WTC11 (cell line): ENCODE results near the gene SLPI. TPM values are rescaled to one million over a fixed set of nuclear protein-coding genes. Genes with fewer than 3 reads are reported as not detected.

Source experiments
- ATAC-seq: fragments of 200-7000 bp; cut with Tn5 transposase; 2 replicates; pipeline ENCODE4 v1.10.0; 2021; ENCODE audit warnings: mild to moderate bottlenecking, moderate library complexity
- CTCF ChIA-PET: fragments of 300-600 bp; sonication (Branson Sonifier 250); formaldehyde crosslinking; loops from one replicate; lab custom pipeline; 2021; ENCODE audit warnings: antibody characterized with exemption; lab: Charles Lee
- POLR2A ChIA-PET: fragments of 350-600 bp; sonication (Branson Sonifier 250); formaldehyde crosslinking; loops from one replicate; lab custom pipeline; 2021; ENCODE audit warnings: antibody characterized with exemption; lab: Charles Lee
- DNase-seq: peaks from one replicate; pipeline ENCODE4 v3.0.0; 2021; ENCODE audit warnings: low spot score
- H3K27ac Mint-ChIP-seq: 2 replicates; pipeline ENCODE4 v1.8.0; 2021; ENCODE audit warnings: mixed read lengths
- H3K27me3 Mint-ChIP-seq: 2 replicates; pipeline ENCODE4 v1.8.0; 2021; ENCODE audit warnings: low read depth, mild to moderate bottlenecking, moderate library complexity, mixed read lengths
- H3K36me3 Mint-ChIP-seq: 2 replicates; pipeline ENCODE4 v1.8.0; 2021; ENCODE audit warnings: mixed read lengths
- H3K4me1 Mint-ChIP-seq: 2 replicates; pipeline ENCODE4 v1.8.0; 2022; ENCODE audit warnings: mixed read lengths
- H3K4me3 Mint-ChIP-seq: 2 replicates; pipeline ENCODE4 v1.8.0; 2021; ENCODE audit warnings: mild to moderate bottlenecking, moderate library complexity, mixed read lengths
- H3K9me3 Mint-ChIP-seq: 2 replicates; pipeline ENCODE4 v1.8.0; 2021; ENCODE audit warnings: mixed read lengths
- FOXK1 ChIP-seq: sonication (generic); formaldehyde crosslinking; IDR thresholded peaks from 2 replicates; pipeline ENCODE4 v1.8.0; 2022; ENCODE audit warnings: mild to moderate bottlenecking, moderate library complexity, missing genetic modification reagents
- FOXP1 ChIP-seq: sonication (generic); formaldehyde crosslinking; IDR thresholded peaks from 2 replicates; pipeline ENCODE4 v1.8.0; 2022; ENCODE audit warnings: missing genetic modification reagents, mild to moderate bottlenecking, moderate library complexity, borderline replicate concordance
- MYBL2 ChIP-seq: sonication (generic); formaldehyde crosslinking; IDR thresholded peaks from 2 replicates; pipeline ENCODE4 v1.8.1; 2023; ENCODE audit warnings: mild to moderate bottlenecking, moderate library complexity, missing genetic modification reagents
- NFATC4 ChIP-seq: fragments of 250-450 bp; sonication (Bioruptor Pico); IDR thresholded peaks from 2 replicates; pipeline ENCODE4 v1.9.0; 2021; ENCODE audit warnings: mild to moderate bottlenecking
- RELA ChIP-seq: sonication (generic); formaldehyde crosslinking; IDR thresholded peaks from 2 replicates; pipeline ENCODE4 v1.8.1; 2022; ENCODE audit warnings: missing genetic modification reagents, mild to moderate bottlenecking, borderline replicate concordance
- ZBTB43 ChIP-seq: sonication (generic); formaldehyde crosslinking; IDR thresholded peaks from 2 replicates; pipeline ENCODE4 v1.8.1; 2023; ENCODE audit warnings: mild to moderate bottlenecking, missing genetic modification reagents
- total RNA-seq: library from RNA; stranded (reverse); gene quantifications from 3 replicates; pipeline ENCODE4 v1.2.3, GENCODE V29; 2021
- TF ChIP-seq, protein P1 (sequence below): sonication (generic); formaldehyde crosslinking; IDR thresholded peaks from 2 replicates; pipeline ENCODE4 v1.8.1; 2023; ENCODE audit warnings: mild to moderate bottlenecking, missing genetic modification reagents, borderline replicate concordance
- TF ChIP-seq, protein P2 (sequence below): fragments of 250-450 bp; sonication (Bioruptor Pico); IDR thresholded peaks from 2 replicates; pipeline ENCODE4 v1.9.0; 2021; ENCODE audit warnings: mild to moderate bottlenecking, borderline replicate concordance
- TF ChIP-seq, protein P3 (sequence below): sonication (generic); formaldehyde crosslinking; conservative IDR thresholded peaks from 2 replicates; pipeline ENCODE4 v1.8.1; 2022; ENCODE audit warnings: mild to moderate bottlenecking, missing genetic modification reagents
- TF ChIP-seq, protein P4 (sequence below): fragments of 250-450 bp; sonication (Bioruptor Pico); IDR thresholded peaks from 2 replicates; pipeline ENCODE4 v1.9.0; 2021; ENCODE audit warnings: moderate library complexity, mild to moderate bottlenecking, inconsistent platforms, borderline replicate concordance

Gene SLPI
- total RNA-seq, 1 experiment from 2014 or later, result 0.74 TPM

DNA sequence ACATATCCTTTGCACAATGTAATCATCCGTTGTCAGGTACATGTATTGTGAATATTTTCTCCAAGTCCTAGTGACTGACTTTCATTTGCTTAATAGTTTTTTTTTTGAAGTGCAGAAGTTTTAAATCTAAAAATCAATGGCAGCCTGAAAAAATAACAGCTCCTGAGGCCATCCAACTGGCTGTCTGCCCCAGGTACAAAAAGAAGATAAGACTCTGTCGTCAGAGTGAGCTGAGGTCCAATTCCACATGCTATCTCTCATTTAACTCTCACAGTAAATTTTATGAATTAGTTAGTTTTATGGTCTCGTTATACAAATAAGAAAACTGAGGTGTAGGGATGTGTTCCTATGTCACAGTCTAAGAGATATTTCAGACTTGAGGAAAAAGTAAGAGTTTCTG lies 21.0 kb upstream of the SLPI start (continued):
- TF ChIP-seq, protein P1, sequence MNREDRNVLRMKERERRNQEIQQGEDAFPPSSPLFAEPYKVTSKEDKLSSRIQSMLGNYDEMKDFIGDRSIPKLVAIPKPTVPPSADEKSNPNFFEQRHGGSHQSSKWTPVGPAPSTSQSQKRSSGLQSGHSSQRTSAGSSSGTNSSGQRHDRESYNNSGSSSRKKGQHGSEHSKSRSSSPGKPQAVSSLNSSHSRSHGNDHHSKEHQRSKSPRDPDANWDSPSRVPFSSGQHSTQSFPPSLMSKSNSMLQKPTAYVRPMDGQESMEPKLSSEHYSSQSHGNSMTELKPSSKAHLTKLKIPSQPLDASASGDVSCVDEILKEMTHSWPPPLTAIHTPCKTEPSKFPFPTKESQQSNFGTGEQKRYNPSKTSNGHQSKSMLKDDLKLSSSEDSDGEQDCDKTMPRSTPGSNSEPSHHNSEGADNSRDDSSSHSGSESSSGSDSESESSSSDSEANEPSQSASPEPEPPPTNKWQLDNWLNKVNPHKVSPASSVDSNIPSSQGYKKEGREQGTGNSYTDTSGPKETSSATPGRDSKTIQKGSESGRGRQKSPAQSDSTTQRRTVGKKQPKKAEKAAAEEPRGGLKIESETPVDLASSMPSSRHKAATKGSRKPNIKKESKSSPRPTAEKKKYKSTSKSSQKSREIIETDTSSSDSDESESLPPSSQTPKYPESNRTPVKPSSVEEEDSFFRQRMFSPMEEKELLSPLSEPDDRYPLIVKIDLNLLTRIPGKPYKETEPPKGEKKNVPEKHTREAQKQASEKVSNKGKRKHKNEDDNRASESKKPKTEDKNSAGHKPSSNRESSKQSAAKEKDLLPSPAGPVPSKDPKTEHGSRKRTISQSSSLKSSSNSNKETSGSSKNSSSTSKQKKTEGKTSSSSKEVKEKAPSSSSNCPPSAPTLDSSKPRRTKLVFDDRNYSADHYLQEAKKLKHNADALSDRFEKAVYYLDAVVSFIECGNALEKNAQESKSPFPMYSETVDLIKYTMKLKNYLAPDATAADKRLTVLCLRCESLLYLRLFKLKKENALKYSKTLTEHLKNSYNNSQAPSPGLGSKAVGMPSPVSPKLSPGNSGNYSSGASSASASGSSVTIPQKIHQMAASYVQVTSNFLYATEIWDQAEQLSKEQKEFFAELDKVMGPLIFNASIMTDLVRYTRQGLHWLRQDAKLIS, result no peak
- TF ChIP-seq FOXP1 (CRISPR knock-in tag) (no peak), NFATC4 (no peak), MYBL2 (CRISPR knock-in tag) (no peak)

DNA sequence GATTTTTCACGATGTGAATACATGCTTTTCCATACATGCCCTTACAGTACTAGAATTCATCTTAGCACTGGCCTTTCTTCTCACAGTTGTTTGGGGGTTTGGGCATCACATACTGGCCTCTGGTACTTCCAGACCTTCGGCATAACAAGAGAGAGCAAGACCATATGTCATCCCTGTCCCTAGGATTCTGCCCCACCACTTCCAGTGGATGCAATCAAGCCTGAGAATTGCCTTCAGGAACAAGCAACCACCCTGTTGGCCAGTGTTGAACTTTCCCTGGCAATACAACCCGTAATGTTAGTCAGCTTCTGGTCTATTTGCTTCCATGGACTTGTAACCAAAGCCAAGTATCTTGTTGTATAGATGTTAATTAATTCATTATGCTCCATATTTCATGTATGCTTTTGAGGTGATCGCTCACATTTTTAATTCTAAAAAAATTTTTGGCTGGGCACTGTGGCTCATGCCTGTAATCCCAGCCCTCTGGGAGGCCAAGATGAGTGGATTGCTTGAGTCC lies 15.4 kb upstream of the SLPI start:
- Mint-ChIP-seq H3K4me1 (peaks cover 17% of the 10 kb centered on the region), H3K36me3 (no peaks in the 10 kb centered on the region), H3K27ac (no peak overlapping the region), H3K27me3 (peaks cover 3% of the 10 kb centered on the region; the same call in 1 of the 2 replicates), H3K4me3 (no peak overlapping the region), H3K9me3 (no peaks in the 10 kb centered on the region)
- POLR2A ChIA-PET, result no interaction called here
- TF ChIP-seq, protein P2, sequence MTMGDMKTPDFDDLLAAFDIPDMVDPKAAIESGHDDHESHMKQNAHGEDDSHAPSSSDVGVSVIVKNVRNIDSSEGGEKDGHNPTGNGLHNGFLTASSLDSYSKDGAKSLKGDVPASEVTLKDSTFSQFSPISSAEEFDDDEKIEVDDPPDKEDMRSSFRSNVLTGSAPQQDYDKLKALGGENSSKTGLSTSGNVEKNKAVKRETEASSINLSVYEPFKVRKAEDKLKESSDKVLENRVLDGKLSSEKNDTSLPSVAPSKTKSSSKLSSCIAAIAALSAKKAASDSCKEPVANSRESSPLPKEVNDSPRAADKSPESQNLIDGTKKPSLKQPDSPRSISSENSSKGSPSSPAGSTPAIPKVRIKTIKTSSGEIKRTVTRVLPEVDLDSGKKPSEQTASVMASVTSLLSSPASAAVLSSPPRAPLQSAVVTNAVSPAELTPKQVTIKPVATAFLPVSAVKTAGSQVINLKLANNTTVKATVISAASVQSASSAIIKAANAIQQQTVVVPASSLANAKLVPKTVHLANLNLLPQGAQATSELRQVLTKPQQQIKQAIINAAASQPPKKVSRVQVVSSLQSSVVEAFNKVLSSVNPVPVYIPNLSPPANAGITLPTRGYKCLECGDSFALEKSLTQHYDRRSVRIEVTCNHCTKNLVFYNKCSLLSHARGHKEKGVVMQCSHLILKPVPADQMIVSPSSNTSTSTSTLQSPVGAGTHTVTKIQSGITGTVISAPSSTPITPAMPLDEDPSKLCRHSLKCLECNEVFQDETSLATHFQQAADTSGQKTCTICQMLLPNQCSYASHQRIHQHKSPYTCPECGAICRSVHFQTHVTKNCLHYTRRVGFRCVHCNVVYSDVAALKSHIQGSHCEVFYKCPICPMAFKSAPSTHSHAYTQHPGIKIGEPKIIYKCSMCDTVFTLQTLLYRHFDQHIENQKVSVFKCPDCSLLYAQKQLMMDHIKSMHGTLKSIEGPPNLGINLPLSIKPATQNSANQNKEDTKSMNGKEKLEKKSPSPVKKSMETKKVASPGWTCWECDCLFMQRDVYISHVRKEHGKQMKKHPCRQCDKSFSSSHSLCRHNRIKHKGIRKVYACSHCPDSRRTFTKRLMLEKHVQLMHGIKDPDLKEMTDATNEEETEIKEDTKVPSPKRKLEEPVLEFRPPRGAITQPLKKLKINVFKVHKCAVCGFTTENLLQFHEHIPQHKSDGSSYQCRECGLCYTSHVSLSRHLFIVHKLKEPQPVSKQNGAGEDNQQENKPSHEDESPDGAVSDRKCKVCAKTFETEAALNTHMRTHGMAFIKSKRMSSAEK (CRISPR knock-in tag), result no peak
- DNase-seq (no peak), ATAC-seq (no peak)
- CTCF ChIA-PET, result interaction anchor here (0.9 to 2.5 kb wide), 3 partner anchors 24 to 131 kb away, joined by 4 to 11 read pairs (median 4); no protein-coding TSS in a partner anchor

DNA sequence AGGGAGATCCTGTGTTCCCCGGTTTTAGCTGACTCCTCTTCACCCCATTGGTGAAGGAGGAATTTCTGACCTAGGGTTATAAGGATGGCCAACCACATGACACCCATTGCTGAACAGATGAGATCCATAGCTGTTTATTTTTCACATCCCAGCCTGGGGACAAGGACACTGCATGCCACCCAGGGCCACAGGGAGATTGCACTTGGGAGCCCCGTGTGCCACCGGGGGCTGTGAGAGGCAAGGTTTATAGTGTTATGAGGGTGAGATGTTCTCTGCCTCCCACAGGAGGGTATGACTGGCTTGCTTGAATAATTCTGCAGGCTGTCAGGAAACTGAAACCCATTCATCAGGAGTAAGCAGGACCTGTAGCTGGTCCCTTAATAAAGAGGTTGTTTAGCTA lies 14.7 kb upstream of the SLPI start:
- peaks cover 17% of the 10 kb centered on the region for H3K4me1 Mint-ChIP-seq
- DNase-seq, result no peak
- TF ChIP-seq ZBTB43 (CRISPR knock-in tag), result no peak
- TF ChIP-seq FOXK1 (CRISPR knock-in tag), result no peak
- no peak for TF ChIP-seq RELA (CRISPR knock-in tag)
- TF ChIP-seq, protein P3, sequence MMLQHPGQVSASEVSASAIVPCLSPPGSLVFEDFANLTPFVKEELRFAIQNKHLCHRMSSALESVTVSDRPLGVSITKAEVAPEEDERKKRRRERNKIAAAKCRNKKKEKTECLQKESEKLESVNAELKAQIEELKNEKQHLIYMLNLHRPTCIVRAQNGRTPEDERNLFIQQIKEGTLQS (CRISPR knock-in tag), result no peak
- TF ChIP-seq, protein P4, sequence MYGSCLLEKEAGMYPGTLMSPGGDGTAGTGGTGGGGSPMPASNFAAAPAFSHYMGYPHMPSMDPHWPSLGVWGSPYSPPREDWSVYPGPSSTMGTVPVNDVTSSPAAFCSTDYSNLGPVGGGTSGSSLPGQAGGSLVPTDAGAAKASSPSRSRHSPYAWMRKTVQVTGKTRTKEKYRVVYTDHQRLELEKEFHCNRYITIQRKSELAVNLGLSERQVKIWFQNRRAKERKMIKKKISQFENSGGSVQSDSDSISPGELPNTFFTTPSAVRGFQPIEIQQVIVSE (CRISPR knock-in tag), result no peak
- TF ChIP-seq, all 79 proteins: peak for 0
- H3K36me3 Mint-ChIP-seq, result no peaks in the 10 kb centered on the region
- no peak for ATAC-seq
- peaks cover 2% of the 10 kb centered on the region; the same call in 1 of the 2 replicates for H3K27me3 Mint-ChIP-seq
- H3K9me3 Mint-ChIP-seq, result no peaks in the 10 kb centered on the region
- no peak overlapping the region for H3K4me3 Mint-ChIP-seq
- ChIA-PET CTCF (interaction anchor here (0.5 to 2.5 kb wide), 5 partner anchors 25 to 270 kb away, joined by 3 to 11 read pairs (median 4); no protein-coding TSS in a partner anchor), POLR2A (no interaction called here)
- no peak overlapping the region for H3K27ac Mint-ChIP-seq
